Panc1 (cell line): ENCODE data around the gene RAC3. TPM values are rescaled to one million over a fixed set of nuclear protein-coding genes. Genes with fewer than 3 reads are reported as not detected.

Experiments used
- ATAC-seq: fragments of 200-7000 bp; cut with Tn5 transposase; 2 replicates; pipeline ENCODE4 v1.9.1; 2020; ENCODE audit warnings: mild to moderate bottlenecking, moderate library complexity
- BruUV-seq: library from RNA; stranded (reverse); fragments of 400-500 nt; replicated peaks from 2 replicates; lab custom pipeline; 2021; lab: Mats Ljungman, UMichigan
- CTCF ChIA-PET: fragments of 300-600 bp; sonication (Branson Sonifier 250); formaldehyde crosslinking; loops from one replicate; lab custom pipeline; 2022; ENCODE audit warnings: antibody characterized with exemption; lab: Charles Lee
- POLR2A ChIA-PET: fragments of 300-600 bp; sonication (Branson Sonifier 250); formaldehyde crosslinking; loops from one replicate; lab custom pipeline; 2022; ENCODE audit warnings: antibody characterized with exemption; lab: Charles Lee
- DNase-seq: peaks from one replicate; pipeline ENCODE4 v3.0.0-alpha.2; 2010; ENCODE audit warnings: low read depth, low spot score
- H3K27ac ChIP-seq: 2 replicates; pipeline ENCODE4 v1.5.1; 2011; ENCODE audit warnings: mild to moderate bottlenecking, low read length, inconsistent platforms
- H3K27me3 ChIP-seq: fragments of 200-500 bp; sonication (Bioruptor generic); 2 replicates; pipeline ENCODE4 v1.6.0; 2014; ENCODE audit warnings: low read length, inconsistent platforms; ENCODE audit not compliant: control insufficient read depth, insufficient read depth
- H3K36me3 ChIP-seq: fragments of 200-500 bp; sonication (Bioruptor generic); 2 replicates; pipeline ENCODE4 v1.5.1; 2014; ENCODE audit warnings: inconsistent platforms, mild to moderate bottlenecking, low read length, moderate library complexity; ENCODE audit not compliant: control insufficient read depth, insufficient read depth
- H3K4me1 ChIP-seq: 2 replicates; pipeline ENCODE4 v1.5.1; 2011; ENCODE audit warnings: inconsistent platforms, mild to moderate bottlenecking, low read length, moderate library complexity; ENCODE audit not compliant: control insufficient read depth, insufficient read depth
- H3K4me3 ChIP-seq, 2 experiments: 2 replicates each; pipeline ENCODE4 v1.5.1; 2011 to 2012; ENCODE audit warnings: low read depth in 2 of 2, low read length in 2 of 2, mild to moderate bottlenecking in 2 of 2, inconsistent platforms in 1 of 2, moderate library complexity in 1 of 2
- H3K9me3 ChIP-seq: fragments of 200-500 bp; sonication (Bioruptor generic); 2 replicates; pipeline ENCODE4 v1.5.1; 2014; ENCODE audit warnings: low read depth, mild to moderate bottlenecking, inconsistent platforms, low read length, moderate library complexity; ENCODE audit not compliant: control insufficient read depth, insufficient read depth
- CTCF ChIP-seq: fragments of 450-650 bp; IDR thresholded peaks from 2 replicates; pipeline ENCODE4 v1.5.1; 2017; ENCODE audit warnings: mild to moderate bottlenecking
- POLR2AphosphoS5 ChIP-seq: IDR thresholded peaks from 2 replicates; pipeline ENCODE4 v1.6.1; 2012; ENCODE audit warnings: mild to moderate bottlenecking, low read depth, low read length, moderate library complexity
- SIN3A ChIP-seq: IDR thresholded peaks from 2 replicates; pipeline ENCODE4 v1.6.1; 2012; ENCODE audit warnings: low read depth, mild to moderate bottlenecking, low read length, moderate library complexity, borderline replicate concordance; ENCODE audit not compliant: insufficient read depth
- TCF7L2 ChIP-seq: IDR thresholded peaks from 2 replicates; pipeline ENCODE4 v1.6.1; 2011; ENCODE audit warnings: mild to moderate bottlenecking, low read depth, low read length, inconsistent platforms
- in situ Hi-C: cut with HindIII; loops from 2 replicates; pipeline ENCODE4 v1.10.0; 2016; ENCODE audit warnings: low sequenced_read_pairs, low pct_unique_long_range_greater_than_20kb
- intact Hi-C: fragments of 100-400 bp; cut with micrococcal nuclease; formaldehyde crosslinking; loops from one replicate; pipeline ENCODE4 v1.10.0; 2022; ENCODE audit not compliant: unreplicated experiment
- total RNA-seq: library from RNA; stranded (reverse); gene quantifications from one replicate; pipeline ENCODE4 v1.2.1, GENCODE V29; 2021; ENCODE audit not compliant: unreplicated experiment
- TF ChIP-seq, protein P1 (sequence below), 2 experiments: IDR thresholded peaks; 2 replicates each; pipeline ENCODE4 v1.6.1; 2011 to 2012; ENCODE audit warnings: low read depth in 2 of 2, control low read depth in 1 of 2, low read length in 1 of 2, mild to moderate bottlenecking in 1 of 2, moderate library complexity in 1 of 2; ENCODE audit not compliant: insufficient read depth in 1 of 2

RAC3 gene
- total RNA-seq, 1 experiment from 2014 or later: 39.4 TPM

- Histone ChIP-seq H3K4me3 (no peak overlapping the region), H3K27ac (no peak overlapping the region), H3K4me1 (peaks cover 10% of the 10 kb centered on the region), H3K36me3 (no peaks in the 10 kb centered on the region), H3K9me3 (no peaks in the 10 kb centered on the region), H3K27me3 (no peaks in the 10 kb centered on the region)
- ATAC-seq (peak; percentile 6; the same call in 1 of the 2 replicates), DNase-seq (no peak)
- no TSS peak for BruUV-seq
- intact Hi-C loops: no loop called here
- ChIA-PET POLR2A (interaction anchor here (0.5 to 0.7 kb wide), 3 partner anchors 87 to 297 kb away, joined by 3 read pairs; no protein-coding TSS in a partner anchor), CTCF (no interaction called here)
- in situ Hi-C loops: no loop called here
- TF ChIP-seq TCF7L2: no peak; the same call in 1 of the 2 replicates
- TF ChIP-seq CTCF: no peak
- TF ChIP-seq POLR2AphosphoS5: no peak
- TF ChIP-seq, protein P1, sequence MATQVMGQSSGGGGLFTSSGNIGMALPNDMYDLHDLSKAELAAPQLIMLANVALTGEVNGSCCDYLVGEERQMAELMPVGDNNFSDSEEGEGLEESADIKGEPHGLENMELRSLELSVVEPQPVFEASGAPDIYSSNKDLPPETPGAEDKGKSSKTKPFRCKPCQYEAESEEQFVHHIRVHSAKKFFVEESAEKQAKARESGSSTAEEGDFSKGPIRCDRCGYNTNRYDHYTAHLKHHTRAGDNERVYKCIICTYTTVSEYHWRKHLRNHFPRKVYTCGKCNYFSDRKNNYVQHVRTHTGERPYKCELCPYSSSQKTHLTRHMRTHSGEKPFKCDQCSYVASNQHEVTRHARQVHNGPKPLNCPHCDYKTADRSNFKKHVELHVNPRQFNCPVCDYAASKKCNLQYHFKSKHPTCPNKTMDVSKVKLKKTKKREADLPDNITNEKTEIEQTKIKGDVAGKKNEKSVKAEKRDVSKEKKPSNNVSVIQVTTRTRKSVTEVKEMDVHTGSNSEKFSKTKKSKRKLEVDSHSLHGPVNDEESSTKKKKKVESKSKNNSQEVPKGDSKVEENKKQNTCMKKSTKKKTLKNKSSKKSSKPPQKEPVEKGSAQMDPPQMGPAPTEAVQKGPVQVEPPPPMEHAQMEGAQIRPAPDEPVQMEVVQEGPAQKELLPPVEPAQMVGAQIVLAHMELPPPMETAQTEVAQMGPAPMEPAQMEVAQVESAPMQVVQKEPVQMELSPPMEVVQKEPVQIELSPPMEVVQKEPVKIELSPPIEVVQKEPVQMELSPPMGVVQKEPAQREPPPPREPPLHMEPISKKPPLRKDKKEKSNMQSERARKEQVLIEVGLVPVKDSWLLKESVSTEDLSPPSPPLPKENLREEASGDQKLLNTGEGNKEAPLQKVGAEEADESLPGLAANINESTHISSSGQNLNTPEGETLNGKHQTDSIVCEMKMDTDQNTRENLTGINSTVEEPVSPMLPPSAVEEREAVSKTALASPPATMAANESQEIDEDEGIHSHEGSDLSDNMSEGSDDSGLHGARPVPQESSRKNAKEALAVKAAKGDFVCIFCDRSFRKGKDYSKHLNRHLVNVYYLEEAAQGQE (IDR thresholded peaks at IDR 0.05; ENCODE audit: insufficient read depth in 1 of 2, low read depth in 2 of 2, low read length in 1 of 2): no peak
- TF ChIP-seq SIN3A: no peak
Measured at GRCh38 chr17:82012640-82013295, 18.7 kb upstream of the RAC3 start.

DNA sequence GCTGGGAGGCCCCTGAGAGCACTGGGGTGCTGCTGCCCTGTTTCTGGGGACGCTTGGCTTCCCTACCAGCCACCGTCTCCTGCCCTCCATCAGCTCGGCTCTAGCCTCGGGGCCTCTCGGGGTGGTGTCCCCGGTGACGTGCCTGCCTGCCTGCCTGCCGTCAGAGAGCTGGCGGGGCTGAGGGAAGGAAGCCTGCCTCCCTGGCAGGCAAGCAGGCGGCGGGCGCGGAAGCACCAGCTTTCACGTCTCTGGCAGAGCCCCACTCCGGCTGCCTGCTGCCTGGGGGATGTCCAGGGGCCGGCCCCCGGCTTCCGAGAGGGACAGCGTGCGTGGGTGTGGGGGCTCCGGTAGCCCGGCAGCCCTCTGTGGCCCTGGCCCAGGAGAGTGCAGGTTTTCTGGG is 18.1 kb upstream of the RAC3 start:
- ATAC-seq (no peak), DNase-seq (no peak)
- Histone ChIP-seq H3K4me3 (no peak overlapping the region), H3K9me3 (no peaks in the 10 kb centered on the region), H3K27ac (no peak overlapping the region), H3K36me3 (no peaks in the 10 kb centered on the region), H3K27me3 (no peaks in the 10 kb centered on the region), H3K4me1 (peaks cover 14% of the 10 kb centered on the region)
- TF ChIP-seq SIN3A (no peak), CTCF (no peak), TCF7L2 (no peak), POLR2AphosphoS5 (no peak)
- TF ChIP-seq, protein P1 (IDR thresholded peaks at IDR 0.05; ENCODE audit: insufficient read depth in 1 of 2, low read depth in 2 of 2, low read length in 1 of 2): no peak
- in situ Hi-C loops (no loop called here), intact Hi-C loops (no loop called here)
- ChIA-PET POLR2A (interaction anchor here (0.7 kb wide), 1 partner anchor 126 kb away, joined by 3 read pairs; no protein-coding TSS in a partner anchor), CTCF (no interaction called here)
- BruUV-seq: no TSS peak
